Measurements from ENCODE around the gene CARNS1. TPM values are rescaled to one million over a fixed set of nuclear protein-coding genes. Genes with fewer than 3 reads are reported as not detected.

The CARNS1 gene
- total and polyA plus RNA-seq, 2 of the 13 experiments (the other 11 are each of a cell fraction or from before 2014, with no cell fraction given) = not detected

DNA sequence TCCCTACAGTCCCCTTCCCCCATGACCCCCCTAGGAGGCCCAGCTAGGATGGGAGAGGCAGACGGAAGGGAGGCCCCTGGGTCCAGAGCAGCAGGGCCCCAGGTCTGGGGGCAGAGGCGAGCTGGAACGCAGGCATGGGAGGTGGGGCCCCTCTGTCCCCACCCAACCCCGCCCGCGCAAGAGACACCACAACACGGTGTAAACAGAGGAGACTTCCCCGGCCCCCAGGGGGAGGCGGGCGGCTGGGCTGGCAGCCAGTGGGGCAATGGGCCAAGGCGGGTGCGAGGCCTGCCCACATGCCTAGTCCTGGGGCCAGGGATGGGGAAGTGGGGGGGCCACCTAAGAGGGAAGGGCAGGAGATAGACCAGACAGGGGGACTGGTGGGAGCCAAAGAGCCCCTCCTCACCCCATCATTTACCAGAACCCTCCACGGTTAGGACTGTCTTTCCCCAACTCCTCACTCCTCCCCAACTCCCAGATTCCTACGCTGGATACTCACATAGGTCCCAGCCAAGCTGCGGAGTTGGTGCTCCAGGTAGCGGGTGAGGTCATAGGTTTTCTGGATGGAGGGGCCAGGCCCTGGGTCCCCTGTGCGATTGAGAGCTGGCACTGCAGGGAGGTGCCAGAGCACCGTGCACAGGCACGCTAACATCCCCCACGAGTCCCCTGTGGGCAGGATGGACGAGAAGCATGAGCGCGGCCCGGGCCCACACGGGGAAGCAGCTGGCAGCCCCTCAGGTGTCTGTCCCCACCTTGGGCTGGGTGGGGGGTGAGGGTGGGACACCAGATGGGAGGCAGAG, 48.3 kb upstream of the CARNS1 start:
- POLR2A ChIA-PET = no interaction called here
- TF ChIP-seq, protein P1, sequence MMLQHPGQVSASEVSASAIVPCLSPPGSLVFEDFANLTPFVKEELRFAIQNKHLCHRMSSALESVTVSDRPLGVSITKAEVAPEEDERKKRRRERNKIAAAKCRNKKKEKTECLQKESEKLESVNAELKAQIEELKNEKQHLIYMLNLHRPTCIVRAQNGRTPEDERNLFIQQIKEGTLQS (CRISPR knock-in tag; IDR thresholded peaks at IDR 0.05) = no peak
- no peak for TF ChIP-seq MATR3 (CRISPR knock-in tag; IDR thresholded peaks at IDR 0.05)
- no peak for TF ChIP-seq ZNF891 (CRISPR knock-in tag; IDR thresholded peaks at IDR 0.05)
- no peak for TF ChIP-seq NRL (CRISPR knock-in tag; IDR thresholded peaks at IDR 0.05; ENCODE audit: borderline replicate concordance)
- no peak for TF ChIP-seq ZZZ3 (CRISPR knock-in tag; IDR thresholded peaks at IDR 0.05; ENCODE audit: borderline replicate concordance)
- TF ChIP-seq, protein P2, sequence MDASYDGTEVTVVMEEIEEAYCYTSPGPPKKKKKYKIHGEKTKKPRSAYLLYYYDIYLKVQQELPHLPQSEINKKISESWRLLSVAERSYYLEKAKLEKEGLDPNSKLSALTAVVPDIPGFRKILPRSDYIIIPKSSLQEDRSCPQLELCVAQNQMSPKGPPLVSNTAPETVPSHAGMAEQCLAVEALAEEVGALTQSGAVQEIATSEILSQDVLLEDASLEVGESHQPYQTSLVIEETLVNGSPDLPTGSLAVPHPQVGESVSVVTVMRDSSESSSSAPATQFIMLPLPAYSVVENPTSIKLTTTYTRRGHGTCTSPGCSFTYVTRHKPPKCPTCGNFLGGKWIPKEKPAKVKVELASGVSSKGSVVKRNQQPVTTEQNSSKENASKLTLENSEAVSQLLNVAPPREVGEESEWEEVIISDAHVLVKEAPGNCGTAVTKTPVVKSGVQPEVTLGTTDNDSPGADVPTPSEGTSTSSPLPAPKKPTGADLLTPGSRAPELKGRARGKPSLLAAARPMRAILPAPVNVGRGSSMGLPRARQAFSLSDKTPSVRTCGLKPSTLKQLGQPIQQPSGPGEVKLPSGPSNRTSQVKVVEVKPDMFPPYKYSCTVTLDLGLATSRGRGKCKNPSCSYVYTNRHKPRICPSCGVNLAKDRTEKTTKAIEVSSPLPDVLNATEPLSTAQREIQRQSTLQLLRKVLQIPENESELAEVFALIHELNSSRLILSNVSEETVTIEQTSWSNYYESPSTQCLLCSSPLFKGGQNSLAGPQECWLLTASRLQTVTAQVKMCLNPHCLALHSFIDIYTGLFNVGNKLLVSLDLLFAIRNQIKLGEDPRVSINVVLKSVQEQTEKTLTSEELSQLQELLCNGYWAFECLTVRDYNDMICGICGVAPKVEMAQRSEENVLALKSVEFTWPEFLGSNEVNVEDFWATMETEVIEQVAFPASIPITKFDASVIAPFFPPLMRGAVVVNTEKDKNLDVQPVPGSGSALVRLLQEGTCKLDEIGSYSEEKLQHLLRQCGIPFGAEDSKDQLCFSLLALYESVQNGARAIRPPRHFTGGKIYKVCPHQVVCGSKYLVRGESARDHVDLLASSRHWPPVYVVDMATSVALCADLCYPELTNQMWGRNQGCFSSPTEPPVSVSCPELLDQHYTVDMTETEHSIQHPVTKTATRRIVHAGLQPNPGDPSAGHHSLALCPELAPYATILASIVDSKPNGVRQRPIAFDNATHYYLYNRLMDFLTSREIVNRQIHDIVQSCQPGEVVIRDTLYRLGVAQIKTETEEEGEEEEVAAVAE (CRISPR knock-in tag; IDR thresholded peaks at IDR 0.05; ENCODE audit: borderline replicate concordance) = no peak
- TF ChIP-seq ARNT2 (CRISPR knock-in tag; IDR thresholded peaks at IDR 0.05; ENCODE audit: low read depth) = no peak
- TF ChIP-seq ARID2 (CRISPR knock-in tag; IDR thresholded peaks at IDR 0.05; ENCODE audit: borderline replicate concordance) = no peak
- no peak for TF ChIP-seq AGO1 (IDR thresholded peaks at IDR 0.05; ENCODE audit: low read depth, low read length, poor library complexity, severe bottlenecking)
- TF ChIP-seq, protein P3, sequence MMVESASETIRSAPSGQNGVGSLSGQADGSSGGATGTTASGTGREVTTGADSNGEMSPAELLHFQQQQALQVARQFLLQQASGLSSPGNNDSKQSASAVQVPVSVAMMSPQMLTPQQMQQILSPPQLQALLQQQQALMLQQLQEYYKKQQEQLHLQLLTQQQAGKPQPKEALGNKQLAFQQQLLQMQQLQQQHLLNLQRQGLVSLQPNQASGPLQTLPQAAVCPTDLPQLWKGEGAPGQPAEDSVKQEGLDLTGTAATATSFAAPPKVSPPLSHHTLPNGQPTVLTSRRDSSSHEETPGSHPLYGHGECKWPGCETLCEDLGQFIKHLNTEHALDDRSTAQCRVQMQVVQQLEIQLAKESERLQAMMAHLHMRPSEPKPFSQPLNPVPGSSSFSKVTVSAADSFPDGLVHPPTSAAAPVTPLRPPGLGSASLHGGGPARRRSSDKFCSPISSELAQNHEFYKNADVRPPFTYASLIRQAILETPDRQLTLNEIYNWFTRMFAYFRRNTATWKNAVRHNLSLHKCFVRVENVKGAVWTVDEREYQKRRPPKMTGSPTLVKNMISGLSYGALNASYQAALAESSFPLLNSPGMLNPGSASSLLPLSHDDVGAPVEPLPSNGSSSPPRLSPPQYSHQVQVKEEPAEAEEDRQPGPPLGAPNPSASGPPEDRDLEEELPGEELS (CRISPR knock-in tag; IDR thresholded peaks at IDR 0.05) = no peak
- TF ChIP-seq, protein P4, sequence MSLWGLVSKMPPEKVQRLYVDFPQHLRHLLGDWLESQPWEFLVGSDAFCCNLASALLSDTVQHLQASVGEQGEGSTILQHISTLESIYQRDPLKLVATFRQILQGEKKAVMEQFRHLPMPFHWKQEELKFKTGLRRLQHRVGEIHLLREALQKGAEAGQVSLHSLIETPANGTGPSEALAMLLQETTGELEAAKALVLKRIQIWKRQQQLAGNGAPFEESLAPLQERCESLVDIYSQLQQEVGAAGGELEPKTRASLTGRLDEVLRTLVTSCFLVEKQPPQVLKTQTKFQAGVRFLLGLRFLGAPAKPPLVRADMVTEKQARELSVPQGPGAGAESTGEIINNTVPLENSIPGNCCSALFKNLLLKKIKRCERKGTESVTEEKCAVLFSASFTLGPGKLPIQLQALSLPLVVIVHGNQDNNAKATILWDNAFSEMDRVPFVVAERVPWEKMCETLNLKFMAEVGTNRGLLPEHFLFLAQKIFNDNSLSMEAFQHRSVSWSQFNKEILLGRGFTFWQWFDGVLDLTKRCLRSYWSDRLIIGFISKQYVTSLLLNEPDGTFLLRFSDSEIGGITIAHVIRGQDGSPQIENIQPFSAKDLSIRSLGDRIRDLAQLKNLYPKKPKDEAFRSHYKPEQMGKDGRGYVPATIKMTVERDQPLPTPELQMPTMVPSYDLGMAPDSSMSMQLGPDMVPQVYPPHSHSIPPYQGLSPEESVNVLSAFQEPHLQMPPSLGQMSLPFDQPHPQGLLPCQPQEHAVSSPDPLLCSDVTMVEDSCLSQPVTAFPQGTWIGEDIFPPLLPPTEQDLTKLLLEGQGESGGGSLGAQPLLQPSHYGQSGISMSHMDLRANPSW (CRISPR knock-in tag; IDR thresholded peaks at IDR 0.05; ENCODE audit: borderline replicate concordance) = no peak
- TF ChIP-seq, protein P5, sequence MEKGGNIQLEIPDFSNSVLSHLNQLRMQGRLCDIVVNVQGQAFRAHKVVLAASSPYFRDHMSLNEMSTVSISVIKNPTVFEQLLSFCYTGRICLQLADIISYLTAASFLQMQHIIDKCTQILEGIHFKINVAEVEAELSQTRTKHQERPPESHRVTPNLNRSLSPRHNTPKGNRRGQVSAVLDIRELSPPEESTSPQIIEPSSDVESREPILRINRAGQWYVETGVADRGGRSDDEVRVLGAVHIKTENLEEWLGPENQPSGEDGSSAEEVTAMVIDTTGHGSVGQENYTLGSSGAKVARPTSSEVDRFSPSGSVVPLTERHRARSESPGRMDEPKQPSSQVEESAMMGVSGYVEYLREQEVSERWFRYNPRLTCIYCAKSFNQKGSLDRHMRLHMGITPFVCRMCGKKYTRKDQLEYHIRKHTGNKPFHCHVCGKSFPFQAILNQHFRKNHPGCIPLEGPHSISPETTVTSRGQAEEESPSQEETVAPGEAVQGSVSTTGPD (CRISPR knock-in tag; IDR thresholded peaks at IDR 0.05) = no peak

More for the DNA sequence above, 48.3 kb upstream of the CARNS1 start:
- no peak overlapping the region for H3K4me3 ChIP-seq (replicated peaks in 1 of 3; ENCODE audit: insufficient read depth in 1 of 3, low read depth in 2 of 3, low read length in 3 of 3)
- CTCF ChIA-PET (ENCODE audit: low intra/inter-chr PET ratio, low total read pairs) = no interaction called here
- H3K9me3 ChIP-seq (ENCODE audit: low read length) = no peaks in the 10 kb centered on the region
- in situ Hi-C loops (cut with HindIII; ENCODE audit: extremely low pct_ligation_motif_present, low pct_unique_long_range_greater_than_20kb) = no loop called here
- no peak overlapping the region for H3K4me2 ChIP-seq (ENCODE audit: low read depth, low read length)
- 90% methylated on average over 24 of the region's 25 CpGs for WGBS (ENCODE audit: low lambda C conversion rate)
- intact Hi-C loops (cut with micrococcal nuclease; ENCODE audit: unreplicated experiment) = no loop called here
- 0 out of 5 replicates have a peak, but pooled peaks cover 0 to 3% of the 10 kb centered on the region in 2 experiments for H3K27me3 ChIP-seq (ENCODE audit: control insufficient read depth in 1 of 2, insufficient read depth in 2 of 2, low read length in 2 of 2)
- peaks cover 13% of the 10 kb centered on the region for H3K4me1 ChIP-seq (ENCODE audit: insufficient read depth, low read length)
- no peak overlapping the region for H2AFZ ChIP-seq (ENCODE audit: low read length)
- H3K27ac ChIP-seq (ENCODE audit: extremely low read length, insufficient read depth, low read length) = no peak overlapping the region
- no peaks in the 10 kb centered on the region for H3K36me3 ChIP-seq (replicated peaks in 1 of 2; ENCODE audit: control insufficient read depth in 1 of 2, insufficient read depth in 2 of 2, low read length in 2 of 2)
- H3K9ac ChIP-seq (ENCODE audit: insufficient read depth, low read depth, low read length) = no peak overlapping the region
- BruUV-seq (replicated peaks) = no TSS peak
- ATAC-seq (no peak), DNase-seq (ENCODE audit: low spot score) (no peak), FAIRE-seq (no peak)
- no peaks in the 10 kb centered on the region for H3K79me2 ChIP-seq (ENCODE audit: insufficient read depth, low read length)
- H4K20me1 ChIP-seq (ENCODE audit: insufficient read depth, low read length) = no peaks in the 10 kb centered on the region
